Measurements from ENCODE around the gene KDF1.

DNA sequence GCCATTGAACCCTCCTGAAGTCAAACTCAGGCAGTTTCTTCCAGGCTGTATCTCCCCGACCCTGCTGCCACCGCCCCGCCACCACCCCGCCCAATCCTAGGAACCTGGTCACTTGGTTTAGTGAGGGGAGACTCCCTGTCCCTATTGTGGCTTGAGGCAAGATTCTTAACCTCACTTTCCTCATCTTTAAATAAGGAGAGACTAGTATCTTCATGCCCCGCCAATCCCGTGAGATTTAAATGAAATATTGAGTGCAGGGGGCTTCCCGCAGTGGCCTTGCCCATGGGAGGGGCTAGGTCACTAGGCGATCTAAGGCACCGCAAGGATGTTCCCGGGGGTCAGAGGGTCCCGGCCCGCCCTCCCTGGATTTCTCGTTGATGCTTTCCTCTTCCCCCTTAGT lies 998 bp downstream of the KDF1 start:
- TF ChIP-seq, protein P1, sequence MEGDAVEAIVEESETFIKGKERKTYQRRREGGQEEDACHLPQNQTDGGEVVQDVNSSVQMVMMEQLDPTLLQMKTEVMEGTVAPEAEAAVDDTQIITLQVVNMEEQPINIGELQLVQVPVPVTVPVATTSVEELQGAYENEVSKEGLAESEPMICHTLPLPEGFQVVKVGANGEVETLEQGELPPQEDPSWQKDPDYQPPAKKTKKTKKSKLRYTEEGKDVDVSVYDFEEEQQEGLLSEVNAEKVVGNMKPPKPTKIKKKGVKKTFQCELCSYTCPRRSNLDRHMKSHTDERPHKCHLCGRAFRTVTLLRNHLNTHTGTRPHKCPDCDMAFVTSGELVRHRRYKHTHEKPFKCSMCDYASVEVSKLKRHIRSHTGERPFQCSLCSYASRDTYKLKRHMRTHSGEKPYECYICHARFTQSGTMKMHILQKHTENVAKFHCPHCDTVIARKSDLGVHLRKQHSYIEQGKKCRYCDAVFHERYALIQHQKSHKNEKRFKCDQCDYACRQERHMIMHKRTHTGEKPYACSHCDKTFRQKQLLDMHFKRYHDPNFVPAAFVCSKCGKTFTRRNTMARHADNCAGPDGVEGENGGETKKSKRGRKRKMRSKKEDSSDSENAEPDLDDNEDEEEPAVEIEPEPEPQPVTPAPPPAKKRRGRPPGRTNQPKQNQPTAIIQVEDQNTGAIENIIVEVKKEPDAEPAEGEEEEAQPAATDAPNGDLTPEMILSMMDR (conservative IDR thresholded peaks at IDR 0.05; ENCODE audit: low read length) = no peak
- no peak for TF ChIP-seq EZH2phosphoT487 (IDR thresholded peaks at IDR 0.05; ENCODE audit: borderline replicate concordance, low read depth, low read length)
